ENCODE results near the gene CAP2. TPM values are rescaled to one million over a fixed set of nuclear protein-coding genes. Genes with fewer than 3 reads are reported as not detected.
"Not testable (repeated sequence)": the region's sequence is repeated elsewhere in the genome, so short reads cannot be mapped to it uniquely, and the experiment has no call there.

CAP2 gene
- total RNA-seq, 1 experiment from 2014 or later, result 44.1 TPM

DNA sequence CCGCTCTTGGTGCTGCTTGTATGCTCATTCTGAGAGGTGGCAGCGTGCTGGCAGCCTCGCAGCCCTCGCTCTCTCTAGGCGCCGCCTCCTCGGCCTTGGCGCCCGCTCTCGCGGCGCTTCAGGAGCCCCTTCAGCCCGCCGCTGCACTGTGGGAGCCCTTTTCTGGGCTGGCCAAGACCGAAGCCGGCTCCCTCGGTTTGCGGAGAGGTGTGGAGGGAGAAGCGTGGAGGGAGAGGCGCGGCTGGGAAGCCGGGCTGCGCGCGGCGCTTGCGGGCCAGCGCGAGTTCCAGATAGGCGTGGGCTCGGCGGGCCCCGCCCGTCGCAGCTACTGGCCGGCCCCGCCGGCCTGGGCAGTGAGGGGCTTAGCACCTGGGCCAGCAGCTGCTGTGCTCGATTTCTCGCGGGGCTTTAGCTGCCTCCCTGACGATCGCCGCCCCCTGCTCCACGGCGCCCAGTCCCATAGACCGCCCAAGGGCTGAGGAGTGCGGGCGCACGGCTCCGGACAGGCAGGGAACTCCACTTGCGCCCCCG, 187.2 kb downstream of the CAP2 start:
- no peak for DNase-seq (ENCODE audit: low read depth)

DNA sequence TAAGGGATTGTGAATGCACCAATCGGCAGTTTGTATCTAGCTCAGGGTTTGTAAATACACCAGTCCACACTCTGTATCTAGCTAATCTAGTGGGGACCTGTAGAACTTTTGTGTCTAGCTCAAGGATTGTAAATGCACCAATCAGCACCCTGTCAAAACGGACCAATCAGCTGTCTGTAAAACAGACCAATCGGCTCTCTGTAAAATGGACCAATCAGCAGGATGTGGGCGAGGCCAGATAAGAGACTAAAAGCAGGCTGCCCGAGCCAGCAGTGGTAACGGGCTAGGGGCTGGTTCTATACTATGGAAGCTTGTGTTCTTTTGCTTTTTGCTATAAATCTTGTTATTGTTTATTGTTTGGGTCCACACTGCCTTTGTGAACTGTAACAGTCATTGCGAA, 187.9 kb downstream of the CAP2 start:
- not testable (repeated sequence) for DNase-seq (ENCODE audit: low read depth)

DNA sequence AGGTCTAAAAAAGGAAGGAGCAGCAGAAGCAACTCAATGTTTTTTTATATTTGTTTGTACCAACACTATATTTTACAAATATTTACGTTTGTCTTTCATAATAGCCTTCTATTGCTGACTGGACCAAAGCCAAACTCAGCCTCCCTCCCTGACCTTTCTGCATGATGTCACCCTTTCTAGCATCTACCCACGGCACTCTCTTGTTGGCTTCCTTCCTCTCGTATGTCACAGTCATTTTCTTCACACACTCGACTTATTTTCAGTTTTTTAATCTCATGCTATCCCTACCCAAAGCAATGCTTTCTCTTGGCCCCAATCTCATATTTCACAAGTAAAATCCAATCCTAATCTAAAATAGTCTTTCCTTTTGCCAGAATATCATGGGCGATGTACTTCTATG, 190.4 kb downstream of the CAP2 start:
- DNase-seq (ENCODE audit: low read depth), result no peak

DNA sequence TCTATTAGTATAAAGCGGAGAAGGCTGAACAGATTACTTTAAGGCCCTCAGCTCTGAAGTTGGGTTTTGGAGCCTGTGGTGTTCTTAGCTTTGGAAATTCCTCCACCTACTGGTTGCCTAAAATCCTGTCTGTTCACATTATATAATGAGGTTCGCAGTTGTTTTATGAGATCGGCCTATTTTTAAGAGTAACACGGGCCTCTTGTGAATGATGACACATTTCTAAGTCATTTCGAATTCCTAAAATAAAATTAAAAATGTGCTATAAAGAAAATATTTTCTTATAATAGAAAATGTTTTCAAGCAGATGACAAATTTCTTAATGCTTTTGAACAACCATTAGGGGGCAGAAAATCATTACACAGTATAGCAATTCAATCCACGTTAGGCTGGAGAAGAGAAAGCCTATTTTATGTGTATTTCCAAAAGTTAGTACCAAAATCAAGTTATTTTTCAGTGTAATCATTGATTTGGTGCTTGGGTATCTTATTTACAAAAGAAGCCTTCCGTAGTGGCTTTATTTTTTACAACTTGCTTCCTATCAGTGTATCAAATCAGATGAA, 190.9 kb downstream of the CAP2 start:
- DNase-seq (ENCODE audit: low read depth), result peak; percentile 80

DNA sequence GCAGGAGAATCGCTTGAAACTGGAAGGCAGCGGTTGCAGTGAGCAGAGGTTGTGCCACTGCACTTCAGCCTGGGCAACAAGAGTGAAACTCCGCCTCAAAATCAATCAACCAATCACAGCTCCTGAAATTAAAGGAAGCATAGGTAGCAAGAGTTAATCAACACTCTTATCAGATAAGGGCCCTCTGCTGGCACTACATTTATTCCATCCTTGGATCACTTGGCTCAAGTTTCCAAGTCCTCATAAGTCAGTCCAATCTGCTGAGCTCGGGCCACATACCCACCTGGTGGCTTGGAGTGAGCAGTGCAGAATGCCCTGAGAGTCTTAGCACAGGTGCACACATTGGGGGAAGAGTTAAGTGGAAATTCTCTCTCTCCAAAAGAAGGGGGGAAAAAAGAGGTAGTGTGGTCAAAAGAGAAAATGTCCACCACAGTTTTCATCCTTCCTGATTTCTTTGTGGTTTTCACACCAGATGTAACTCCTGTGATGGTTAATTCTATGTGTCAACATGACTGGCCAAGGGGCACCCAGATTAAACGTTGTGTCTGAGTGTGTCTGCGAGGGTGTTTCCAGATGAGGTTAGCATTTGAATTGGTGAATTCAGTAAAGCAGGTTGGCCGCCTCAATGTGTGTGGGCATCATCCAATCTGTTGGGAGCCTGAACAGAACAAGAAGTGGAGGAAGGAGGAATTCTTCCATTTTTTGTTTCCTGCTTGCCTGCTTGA, 192.5 kb downstream of the CAP2 start:
- peak; percentile 71 for DNase-seq (ENCODE audit: low read depth)

DNA sequence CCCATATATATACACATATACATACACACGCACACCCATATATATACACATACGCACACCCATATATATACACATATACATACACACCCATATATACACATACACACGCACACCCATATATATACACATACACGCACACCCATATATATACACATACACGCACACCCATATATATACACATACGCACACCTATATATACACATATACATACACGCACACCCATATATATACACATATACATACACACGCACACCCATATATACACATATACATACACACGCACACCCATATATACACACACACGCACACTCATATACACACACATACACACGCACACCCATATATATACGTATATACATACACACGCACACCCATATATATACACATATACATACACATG, 193.2 kb downstream of the CAP2 start:
- not testable (repeated sequence) for DNase-seq (ENCODE audit: low read depth)

DNA sequence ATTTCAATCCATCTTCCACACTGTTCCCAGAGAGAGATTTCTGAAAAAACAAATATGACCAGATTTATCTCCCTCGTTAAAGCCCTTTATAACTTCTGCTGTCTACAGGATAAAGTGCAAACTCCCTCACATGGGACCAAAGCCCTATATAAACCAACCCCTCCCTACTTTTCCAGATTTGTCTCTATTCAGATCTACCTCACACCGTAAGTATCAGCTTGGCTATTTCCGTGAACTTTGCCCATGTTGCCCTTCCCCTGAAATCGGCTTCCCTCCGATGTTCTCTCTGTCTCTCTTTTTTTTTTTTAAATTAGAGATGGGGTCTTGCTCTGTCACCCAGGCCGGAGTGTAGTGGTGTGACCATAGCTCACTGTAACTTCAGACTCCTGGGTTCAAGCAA, 194.6 kb downstream of the CAP2 start:
- DNase-seq (ENCODE audit: low read depth), result no peak

DNA sequence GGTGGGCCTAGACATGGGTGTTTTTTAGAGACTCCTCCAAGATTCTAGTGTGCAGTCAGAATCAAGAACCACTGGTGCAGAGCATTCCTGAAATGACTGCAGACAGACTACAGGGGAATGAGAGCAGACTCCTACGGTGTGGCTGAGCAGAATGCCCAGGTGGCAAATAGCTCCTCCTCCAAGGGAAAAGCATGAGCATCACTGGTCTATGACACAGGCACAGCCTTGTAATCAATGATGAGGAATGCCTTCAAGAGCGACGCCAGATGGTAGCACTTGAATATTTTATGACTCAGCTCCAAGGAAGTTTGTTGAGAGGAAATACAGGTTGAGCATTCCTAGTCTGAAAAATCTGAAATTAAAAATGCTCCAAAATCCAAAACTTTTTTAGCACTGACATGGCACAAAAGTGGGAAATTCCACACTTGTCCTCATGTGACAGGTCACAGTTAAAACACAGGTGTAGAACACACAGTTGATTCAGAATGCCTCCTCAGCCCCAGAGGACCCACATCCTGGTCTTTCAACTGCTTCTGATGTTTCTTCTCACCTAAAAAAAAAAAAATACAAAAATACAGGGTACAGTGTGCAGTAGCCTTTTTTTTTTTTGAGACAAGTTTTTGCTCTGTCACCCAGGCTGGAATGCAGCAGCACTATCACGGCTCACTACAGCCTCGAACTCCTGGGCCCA, 196.2 kb downstream of the CAP2 start:
- peak; percentile 92 for DNase-seq (ENCODE audit: low read depth)

DNA sequence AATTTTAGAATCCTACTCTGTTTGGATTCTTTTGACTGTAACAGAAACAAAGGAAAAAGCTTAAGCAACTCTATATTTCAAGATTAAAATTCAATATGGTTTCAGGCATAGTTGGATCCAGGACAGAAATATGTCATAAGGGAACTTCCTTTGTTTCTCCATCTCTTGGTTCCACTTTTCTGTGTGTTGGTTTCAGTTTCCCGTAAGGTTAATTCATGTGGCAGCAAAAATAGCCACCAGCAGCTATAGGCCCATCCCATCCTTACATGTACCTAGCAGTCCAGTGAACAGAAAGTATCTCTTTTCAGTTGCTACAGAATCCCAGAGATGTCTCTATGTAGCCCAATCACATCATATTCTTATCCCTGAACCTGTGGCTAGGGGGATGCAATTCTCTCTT, 197.9 kb downstream of the CAP2 start:
- no peak for DNase-seq (ENCODE audit: low read depth)

DNA sequence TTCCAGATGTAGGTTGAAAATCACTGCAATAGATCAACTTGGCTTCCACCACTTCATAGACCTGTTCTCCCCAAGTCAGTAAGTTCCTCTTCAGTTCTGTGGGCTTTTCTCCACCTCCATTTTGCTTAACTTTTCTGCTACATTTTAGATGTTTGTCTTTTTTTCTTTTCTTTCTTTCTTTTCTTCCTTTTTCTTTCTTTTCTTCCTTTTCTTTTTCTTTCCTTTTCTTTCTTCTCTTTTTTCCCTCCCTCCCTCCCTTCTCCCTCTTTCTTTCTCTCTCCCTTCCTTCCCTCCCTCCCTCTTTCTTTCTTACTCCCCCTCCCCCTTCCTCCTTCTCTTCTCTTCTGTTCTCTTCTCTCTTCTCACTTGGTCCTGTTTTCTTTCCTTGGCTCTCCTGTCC, 199.9 kb downstream of the CAP2 start:
- no peak for DNase-seq (ENCODE audit: low read depth)

DNA sequence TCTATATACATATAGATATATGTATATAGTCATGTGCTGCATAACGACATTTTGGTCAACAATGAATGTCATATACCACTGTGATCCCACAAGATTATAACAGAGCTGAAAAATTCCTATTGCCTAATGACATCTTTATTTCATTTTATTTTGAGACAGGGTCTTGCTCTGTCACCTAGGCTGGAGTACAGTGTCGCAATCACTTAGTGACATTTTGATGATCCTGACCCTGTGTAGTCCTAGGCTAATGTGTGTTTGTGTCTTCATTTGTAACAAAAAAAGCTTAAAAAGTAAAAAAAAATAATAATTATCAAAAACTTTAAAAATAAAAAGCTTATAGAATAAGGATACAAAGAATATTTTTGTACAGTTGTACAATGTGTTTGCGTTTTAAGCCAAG, 202.7 kb downstream of the CAP2 start:
- no peak for DNase-seq (ENCODE audit: low read depth)

DNA sequence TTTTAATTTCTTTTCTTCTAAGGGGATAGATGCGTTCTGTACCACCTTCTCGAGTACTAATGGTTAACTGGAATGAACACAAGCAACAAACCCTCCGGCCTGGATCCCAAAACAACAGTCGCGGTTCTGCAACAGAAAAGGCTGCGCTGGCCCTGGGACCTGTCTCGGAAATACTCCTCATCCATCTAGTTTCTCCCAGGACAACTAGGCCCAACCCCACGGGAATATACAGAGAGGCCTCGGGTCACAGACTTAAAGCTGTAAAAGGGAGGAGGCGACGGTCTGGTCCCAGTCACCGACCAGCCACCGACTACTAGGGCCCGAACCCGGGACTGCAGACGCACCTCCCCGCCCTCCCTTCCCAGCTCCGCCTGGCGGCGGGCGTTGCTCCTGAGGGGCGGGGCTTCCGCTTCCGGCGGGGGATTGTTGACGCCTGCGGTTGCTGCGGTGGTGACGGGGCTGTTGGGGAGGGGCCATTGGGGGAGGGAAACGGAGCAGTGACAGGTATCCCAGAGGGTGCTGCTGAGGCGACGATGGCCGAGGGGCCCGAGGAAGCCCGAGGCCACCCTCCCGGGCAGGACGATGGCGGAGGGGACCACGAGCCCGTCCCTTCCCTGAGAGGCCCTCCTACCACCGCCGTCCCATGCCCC, 206.6 kb downstream of the CAP2 start, which contains the start of gene FAM8A1:
Gene FAM8A1 (plus strand): TSS at position 426 of the 650 bp plus-strand sequence. CDS start 108 bp downstream, at position 534.
- DNase-seq (ENCODE audit: low read depth), result peak; percentile 93

DNA sequence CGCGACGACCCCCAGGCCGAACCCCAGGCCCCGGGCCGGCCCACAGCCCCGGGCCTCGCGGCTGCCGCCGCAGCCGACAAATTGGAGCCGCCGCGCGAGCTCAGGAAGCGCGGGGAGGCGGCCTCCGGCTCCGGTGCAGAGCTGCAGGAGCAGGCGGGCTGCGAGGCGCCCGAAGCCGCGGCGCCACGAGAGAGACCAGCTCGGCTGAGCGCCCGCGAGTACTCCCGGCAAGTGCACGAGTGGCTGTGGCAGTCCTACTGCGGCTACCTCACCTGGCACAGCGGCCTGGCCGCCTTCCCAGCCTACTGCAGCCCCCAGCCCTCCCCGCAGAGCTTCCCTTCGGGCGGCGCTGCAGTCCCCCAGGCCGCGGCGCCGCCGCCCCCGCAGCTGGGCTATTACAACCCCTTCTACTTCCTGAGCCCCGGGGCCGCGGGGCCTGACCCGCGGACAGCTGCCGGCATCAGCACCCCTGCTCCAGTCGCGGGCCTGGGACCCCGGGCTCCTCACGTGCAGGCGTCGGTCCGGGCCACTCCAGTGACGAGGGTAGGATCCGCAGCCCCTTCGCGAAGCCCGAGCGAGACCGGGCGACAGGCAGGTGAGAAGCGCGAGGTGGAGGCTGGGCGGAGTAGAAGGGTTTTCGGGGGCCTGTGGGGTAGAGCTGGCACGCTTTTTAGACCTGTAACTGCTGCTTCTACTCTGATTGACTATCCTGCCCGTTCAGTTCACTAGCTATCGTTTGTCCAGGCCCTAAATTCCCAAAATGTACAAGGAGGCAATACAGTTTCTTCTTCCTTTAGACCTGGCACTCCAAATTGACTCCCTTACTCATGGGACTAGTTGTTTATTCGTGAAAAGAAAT, 207.4 kb downstream of the CAP2 start:
- DNase-seq (ENCODE audit: low read depth), result peak; percentile 58

DNA sequence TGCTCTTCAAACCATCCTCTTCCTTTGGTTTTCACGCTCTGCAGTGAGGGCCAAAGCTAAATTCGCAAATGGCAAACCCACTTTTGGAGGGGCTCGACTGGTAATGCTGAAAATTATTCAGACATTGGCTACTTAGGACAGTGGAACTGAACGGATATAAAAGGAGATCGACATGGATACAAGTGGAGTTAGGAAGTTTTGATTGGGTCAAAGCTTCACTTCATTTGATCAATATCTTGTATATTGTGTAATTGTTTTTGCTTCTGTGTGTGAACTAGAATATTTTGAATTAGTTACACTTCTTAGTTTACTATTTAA, 207.9 kb downstream of the CAP2 start:
- no peak for DNase-seq (ENCODE audit: low read depth)

DNA sequence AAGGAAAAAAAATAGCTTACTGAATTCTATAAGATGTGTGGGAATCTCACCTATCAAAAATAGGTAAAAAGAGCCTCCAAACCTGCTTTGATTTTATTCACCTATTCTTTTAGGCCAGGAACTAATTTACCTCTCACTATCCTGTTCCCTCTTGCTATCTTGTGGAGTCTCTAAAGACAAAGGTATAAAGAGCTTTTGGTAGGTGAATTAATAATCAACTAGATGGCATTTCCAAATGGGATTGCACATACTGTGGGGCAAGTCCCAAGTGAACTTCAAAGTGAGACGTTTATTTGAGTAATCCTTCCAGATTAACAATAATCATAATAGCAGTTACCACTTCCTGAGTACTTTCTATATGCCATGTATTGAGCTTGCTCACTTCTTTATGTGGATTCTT, 209.5 kb downstream of the CAP2 start:
- no peak for DNase-seq (ENCODE audit: low read depth)

DNA sequence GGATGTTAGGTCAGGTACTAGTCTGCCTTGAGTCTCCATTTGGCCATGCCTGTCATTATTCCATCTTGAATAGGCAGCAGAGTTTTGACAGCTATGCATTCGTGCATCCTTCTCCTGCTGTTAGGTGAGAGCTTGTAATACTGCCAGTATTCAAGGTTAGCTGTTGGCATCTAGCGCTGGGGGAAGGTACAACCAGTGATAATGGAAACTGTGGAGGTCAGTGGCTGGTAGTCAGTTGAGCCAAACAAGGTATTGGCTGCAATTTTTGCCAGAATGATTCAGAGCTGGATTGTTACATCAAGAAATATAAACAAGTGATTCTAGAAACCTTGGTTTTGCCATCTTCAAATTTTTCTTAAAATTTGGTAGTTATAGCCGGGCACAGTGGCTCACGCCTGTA, 213.2 kb downstream of the CAP2 start:
- DNase-seq (ENCODE audit: low read depth), result no peak

Other genes with a start within 250 kb of the CAP2 start
- gene RBM24, start 112.2 kb upstream of the CAP2 start, total RNA-seq (2014; rRNA removed; shearing (Covaris generic)), result 24.1 and 27.9 TPM in 2 replicates
- 13.0 and 19.7 TPM in 2 replicates for gene FAM8A1, start 206.7 kb downstream of the CAP2 start, total RNA-seq (2014; rRNA removed; shearing (Covaris generic))

Data from M059J (cell line).